ENCODE results near the gene KIFC3.

The KIFC3 gene

DNA sequence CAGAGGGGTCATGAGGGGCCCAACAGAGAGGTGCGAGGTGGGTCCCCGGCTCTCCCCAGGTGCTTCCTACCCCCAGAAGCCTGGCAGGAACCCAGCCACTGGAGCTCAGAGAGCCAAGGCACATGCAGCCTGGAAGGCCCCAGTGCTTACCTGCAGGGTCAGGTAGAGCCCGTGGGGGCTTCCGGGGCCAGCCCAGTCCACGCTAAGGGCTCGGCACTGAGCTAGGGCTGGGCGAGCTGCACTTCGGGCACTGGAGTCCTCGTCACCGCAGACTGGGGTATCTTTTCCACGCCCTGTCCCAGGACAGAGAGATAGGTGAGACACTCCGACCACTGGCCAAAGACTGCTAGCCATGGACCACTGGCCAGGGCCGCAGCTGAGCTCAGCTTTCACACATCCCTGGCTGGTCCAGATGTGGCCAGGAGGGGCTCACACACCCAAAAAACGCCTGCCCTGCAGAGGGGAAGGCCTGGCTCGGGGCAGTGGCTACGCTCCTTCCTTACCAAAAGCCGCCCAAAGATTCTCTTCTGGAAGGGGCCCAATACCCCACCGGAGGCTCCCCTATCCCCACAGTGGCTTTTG is 7.4 kb downstream of the KIFC3 start:
- peaks cover 0 to 11% of the 10 kb centered on the region in 2 experiments; a peak in 2 of 3 replicates for H3K36me3 ChIP-seq (ENCODE audit: control insufficient read depth in 2 of 2, insufficient read depth in 1 of 2, low read length in 2 of 2)
- POLR2A ChIA-PET = interaction anchor here (0.5 to 1.5 kb wide), 2 partner anchors 12 to 71 kb away, joined by 3 read pairs; no protein-coding TSS in a partner anchor
- H3K27ac ChIP-seq (ENCODE audit: extremely low read depth, low read depth, low read length) = no peak overlapping the region
- CTCF ChIA-PET = interaction anchor here (0.7 to 2.9 kb wide), 11 partner anchors 12 to 149 kb away, joined by 3 to 25 read pairs (median 4); no protein-coding TSS in a partner anchor
- TF ChIP-seq ZNF433 (tag by site-specific recombination; IDR thresholded peaks at IDR 0.05; ENCODE audit: low read depth) = no peak
- TF ChIP-seq, protein P1, sequence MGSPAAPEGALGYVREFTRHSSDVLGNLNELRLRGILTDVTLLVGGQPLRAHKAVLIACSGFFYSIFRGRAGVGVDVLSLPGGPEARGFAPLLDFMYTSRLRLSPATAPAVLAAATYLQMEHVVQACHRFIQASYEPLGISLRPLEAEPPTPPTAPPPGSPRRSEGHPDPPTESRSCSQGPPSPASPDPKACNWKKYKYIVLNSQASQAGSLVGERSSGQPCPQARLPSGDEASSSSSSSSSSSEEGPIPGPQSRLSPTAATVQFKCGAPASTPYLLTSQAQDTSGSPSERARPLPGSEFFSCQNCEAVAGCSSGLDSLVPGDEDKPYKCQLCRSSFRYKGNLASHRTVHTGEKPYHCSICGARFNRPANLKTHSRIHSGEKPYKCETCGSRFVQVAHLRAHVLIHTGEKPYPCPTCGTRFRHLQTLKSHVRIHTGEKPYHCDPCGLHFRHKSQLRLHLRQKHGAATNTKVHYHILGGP (tag by site-specific recombination; IDR thresholded peaks at IDR 0.05) = no peak
- H3K4me1 ChIP-seq (ENCODE audit: control insufficient read depth, insufficient read depth, low read length) = no peaks in the 10 kb centered on the region
- H3K9me3 ChIP-seq (ENCODE audit: control insufficient read depth, insufficient read depth, low read depth, low read length) = no peaks in the 10 kb centered on the region
- no peak overlapping the region for H3K4me3 ChIP-seq (ENCODE audit: low read depth, low read length)

DNA sequence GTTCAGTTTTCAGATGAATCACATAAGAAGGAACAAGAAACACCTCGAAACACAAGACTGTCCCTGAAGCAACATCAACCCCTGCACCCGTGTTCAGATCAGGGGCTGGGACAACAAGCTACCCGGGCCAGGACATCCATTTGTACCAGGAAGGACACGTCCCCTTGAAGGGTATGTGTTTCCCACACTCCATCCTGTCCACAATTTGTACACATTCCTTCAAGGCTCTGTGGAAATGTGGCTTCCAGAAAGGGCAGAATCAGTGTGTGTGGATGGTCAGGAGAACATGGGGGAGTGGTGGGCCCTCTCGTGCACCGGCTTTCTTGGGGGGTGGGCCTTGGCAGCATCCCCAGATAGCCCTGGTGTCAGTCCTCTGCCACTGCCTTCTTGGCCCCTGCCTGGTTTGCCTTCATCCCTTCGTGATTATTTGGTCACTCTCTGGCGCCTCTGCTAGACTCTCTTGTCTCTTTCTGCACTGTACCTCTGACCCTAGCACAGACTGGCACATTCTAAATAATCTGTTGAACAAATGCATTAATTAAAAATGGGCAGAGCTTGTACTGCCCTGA is 10.3 kb downstream of the KIFC3 start:
- Histone ChIP-seq H3K9me3 (ENCODE audit: control insufficient read depth, insufficient read depth, low read depth, low read length) (no peaks in the 10 kb centered on the region), H3K4me1 (ENCODE audit: control insufficient read depth, insufficient read depth, low read length) (no peaks in the 10 kb centered on the region), H3K27ac (ENCODE audit: extremely low read depth, low read depth, low read length) (no peak overlapping the region), H3K4me3 (ENCODE audit: low read depth, low read length) (no peak overlapping the region), H3K36me3 (ENCODE audit: control insufficient read depth in 2 of 2, insufficient read depth in 1 of 2, low read length in 2 of 2) (peaks cover 0 to 5% of the 10 kb centered on the region in 2 experiments; a peak in 2 of 3 replicates)
- CTCF ChIA-PET = interaction anchor here (0.7 to 0.9 kb wide), 2 partner anchors 35 to 201 kb away, joined by 3 read pairs; no protein-coding TSS in a partner anchor
- POLR2A ChIA-PET = no interaction called here
- TF ChIP-seq ZBTB1 (tag by site-specific recombination; IDR thresholded peaks at IDR 0.05) (no peak), ZBTB17 (tag by site-specific recombination; IDR thresholded peaks at IDR 0.05) (no peak), ZNF768 (tag by site-specific recombination; IDR thresholded peaks at IDR 0.05) (no peak), ZNF155 (tag by site-specific recombination; IDR thresholded peaks at IDR 0.05) (no peak), REPIN1 (tag by site-specific recombination; IDR thresholded peaks at IDR 0.05; ENCODE audit: low read depth) (no peak), ZNF112 (tag by site-specific recombination; IDR thresholded peaks at IDR 0.05) (no peak)
- TF ChIP-seq, protein P2, sequence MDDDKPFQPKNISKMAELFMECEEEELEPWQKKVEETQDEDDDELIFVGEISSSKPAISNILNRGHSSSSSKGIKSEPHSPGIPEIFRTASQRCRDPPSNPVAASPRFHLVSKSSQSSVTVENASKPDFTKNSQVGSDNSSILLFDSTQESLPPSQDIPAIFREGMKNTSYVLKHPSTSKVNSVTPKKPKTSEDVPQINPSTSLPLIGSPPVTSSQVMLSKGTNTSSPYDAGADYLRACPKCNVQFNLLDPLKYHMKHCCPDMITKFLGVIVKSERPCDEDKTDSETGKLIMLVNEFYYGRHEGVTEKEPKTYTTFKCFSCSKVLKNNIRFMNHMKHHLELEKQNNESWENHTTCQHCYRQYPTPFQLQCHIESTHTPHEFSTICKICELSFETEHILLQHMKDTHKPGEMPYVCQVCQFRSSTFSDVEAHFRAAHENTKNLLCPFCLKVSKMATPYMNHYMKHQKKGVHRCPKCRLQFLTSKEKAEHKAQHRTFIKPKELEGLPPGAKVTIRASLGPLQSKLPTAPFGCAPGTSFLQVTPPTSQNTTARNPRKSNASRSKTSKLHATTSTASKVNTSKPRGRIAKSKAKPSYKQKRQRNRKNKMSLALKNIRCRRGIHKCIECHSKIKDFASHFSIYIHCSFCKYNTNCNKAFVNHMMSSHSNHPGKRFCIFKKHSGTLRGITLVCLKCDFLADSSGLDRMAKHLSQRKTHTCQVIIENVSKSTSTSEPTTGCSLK (tag by site-specific recombination; IDR thresholded peaks at IDR 0.05) = no peak
- TF ChIP-seq, protein P3, sequence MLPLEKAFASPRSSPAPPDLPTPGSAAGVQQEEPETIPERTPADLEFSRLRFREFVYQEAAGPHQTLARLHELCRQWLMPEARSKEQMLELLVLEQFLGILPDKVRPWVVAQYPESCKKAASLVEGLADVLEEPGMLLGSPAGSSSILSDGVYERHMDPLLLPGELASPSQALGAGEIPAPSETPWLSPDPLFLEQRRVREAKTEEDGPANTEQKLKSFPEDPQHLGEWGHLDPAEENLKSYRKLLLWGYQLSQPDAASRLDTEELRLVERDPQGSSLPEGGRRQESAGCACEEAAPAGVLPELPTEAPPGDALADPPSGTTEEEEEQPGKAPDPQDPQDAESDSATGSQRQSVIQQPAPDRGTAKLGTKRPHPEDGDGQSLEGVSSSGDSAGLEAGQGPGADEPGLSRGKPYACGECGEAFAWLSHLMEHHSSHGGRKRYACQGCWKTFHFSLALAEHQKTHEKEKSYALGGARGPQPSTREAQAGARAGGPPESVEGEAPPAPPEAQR (tag by site-specific recombination; IDR thresholded peaks at IDR 0.05) = no peak

DNA sequence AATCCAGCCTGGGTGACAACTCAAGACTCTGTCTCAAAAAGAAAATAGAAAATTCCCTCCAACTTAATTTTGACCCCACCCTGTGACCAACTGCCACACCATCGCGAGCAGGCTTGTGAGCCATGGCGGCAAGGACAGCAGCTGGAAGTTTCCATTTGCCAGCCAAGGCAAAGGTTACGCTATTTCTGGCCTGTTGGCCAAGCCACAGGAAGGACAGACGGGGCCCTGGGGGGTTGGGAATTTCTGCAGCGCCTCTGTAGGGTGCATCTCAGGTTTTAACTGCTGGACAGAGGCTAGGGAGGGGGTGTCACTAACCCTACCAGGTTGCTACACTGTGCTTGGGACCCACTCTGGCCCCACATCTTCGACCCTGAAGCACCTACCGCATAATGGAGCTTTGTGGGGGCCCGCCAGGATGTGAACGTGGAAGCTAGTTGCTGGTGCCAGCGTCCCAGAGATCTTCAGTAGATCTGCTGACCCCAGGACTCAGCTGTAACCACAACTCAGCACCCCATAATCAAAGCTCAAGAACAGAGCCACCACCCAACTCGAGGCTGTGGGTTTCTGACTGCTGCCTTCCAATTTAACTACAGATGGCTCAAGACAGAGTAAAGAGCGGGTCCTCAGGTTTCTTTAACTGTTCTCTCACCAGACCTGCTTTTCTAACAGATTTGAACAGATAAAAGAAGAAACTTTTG is 10.9 kb downstream of the KIFC3 start:
- H3K36me3 ChIP-seq (ENCODE audit: control insufficient read depth in 2 of 2, insufficient read depth in 1 of 2, low read length in 2 of 2) = peaks cover 0 to 3% of the 10 kb centered on the region in 2 experiments; a peak in 2 of 3 replicates
- no peaks in the 10 kb centered on the region for H3K4me1 ChIP-seq (ENCODE audit: control insufficient read depth, insufficient read depth, low read length)
- H3K27ac ChIP-seq (ENCODE audit: extremely low read depth, low read depth, low read length) = no peak overlapping the region
- ChIA-PET POLR2A (no interaction called here), CTCF (interaction anchor here (1.4 to 1.5 kb wide), 2 partner anchors 8 to 15 kb away, joined by 4 read pairs; no protein-coding TSS in a partner anchor)
- TF ChIP-seq, protein P4, sequence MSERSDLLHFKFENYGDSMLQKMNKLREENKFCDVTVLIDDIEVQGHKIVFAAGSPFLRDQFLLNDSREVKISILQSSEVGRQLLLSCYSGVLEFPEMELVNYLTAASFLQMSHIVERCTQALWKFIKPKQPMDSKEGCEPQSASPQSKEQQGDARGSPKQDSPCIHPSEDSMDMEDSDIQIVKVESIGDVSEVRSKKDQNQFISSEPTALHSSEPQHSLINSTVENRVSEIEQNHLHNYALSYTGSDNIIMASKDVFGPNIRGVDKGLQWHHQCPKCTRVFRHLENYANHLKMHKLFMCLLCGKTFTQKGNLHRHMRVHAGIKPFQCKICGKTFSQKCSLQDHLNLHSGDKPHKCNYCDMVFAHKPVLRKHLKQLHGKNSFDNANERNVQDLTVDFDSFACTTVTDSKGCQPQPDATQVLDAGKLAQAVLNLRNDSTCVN (tag by site-specific recombination; optimal IDR thresholded peaks at IDR 0.05) = no peak
- TF ChIP-seq REPIN1 (tag by site-specific recombination; IDR thresholded peaks at IDR 0.05; ENCODE audit: low read depth) = no peak
- TF ChIP-seq ZNF48 (tag by site-specific recombination; IDR thresholded peaks at IDR 0.05) = no peak
- no peak for TF ChIP-seq OVOL3 (tag by site-specific recombination; IDR thresholded peaks at IDR 0.05)
- no peak for TF ChIP-seq SP2 (tag by site-specific recombination; IDR thresholded peaks at IDR 0.05)
- no peak for TF ChIP-seq EGR2 (tag by site-specific recombination; IDR thresholded peaks at IDR 0.05; ENCODE audit: low read depth)
- TF ChIP-seq MYNN (tag by site-specific recombination; IDR thresholded peaks at IDR 0.05; ENCODE audit: borderline replicate concordance) = no peak
- H3K4me3 ChIP-seq (ENCODE audit: low read depth, low read length) = no peak overlapping the region
- H3K9me3 ChIP-seq (ENCODE audit: control insufficient read depth, insufficient read depth, low read depth, low read length) = no peaks in the 10 kb centered on the region
